GM18498 (cell line): ENCODE data around the gene PRKX.
A peak's percentile ranks its signal among the peaks of the same experiment; 100 is the strongest.
"Not testable (repeated sequence)": the region's sequence is repeated elsewhere in the genome, so short reads cannot be mapped to it uniquely, and the experiment has no call there.

Experiments used
- ATAC-seq: cut with Tn5 transposase; IDR thresholded peaks from one replicate; pipeline ENCODE4 v1.9.1; 2021; ENCODE audit warnings: mild to moderate bottlenecking, moderate library complexity; ENCODE audit not compliant: unreplicated experiment

The PRKX gene

DNA sequence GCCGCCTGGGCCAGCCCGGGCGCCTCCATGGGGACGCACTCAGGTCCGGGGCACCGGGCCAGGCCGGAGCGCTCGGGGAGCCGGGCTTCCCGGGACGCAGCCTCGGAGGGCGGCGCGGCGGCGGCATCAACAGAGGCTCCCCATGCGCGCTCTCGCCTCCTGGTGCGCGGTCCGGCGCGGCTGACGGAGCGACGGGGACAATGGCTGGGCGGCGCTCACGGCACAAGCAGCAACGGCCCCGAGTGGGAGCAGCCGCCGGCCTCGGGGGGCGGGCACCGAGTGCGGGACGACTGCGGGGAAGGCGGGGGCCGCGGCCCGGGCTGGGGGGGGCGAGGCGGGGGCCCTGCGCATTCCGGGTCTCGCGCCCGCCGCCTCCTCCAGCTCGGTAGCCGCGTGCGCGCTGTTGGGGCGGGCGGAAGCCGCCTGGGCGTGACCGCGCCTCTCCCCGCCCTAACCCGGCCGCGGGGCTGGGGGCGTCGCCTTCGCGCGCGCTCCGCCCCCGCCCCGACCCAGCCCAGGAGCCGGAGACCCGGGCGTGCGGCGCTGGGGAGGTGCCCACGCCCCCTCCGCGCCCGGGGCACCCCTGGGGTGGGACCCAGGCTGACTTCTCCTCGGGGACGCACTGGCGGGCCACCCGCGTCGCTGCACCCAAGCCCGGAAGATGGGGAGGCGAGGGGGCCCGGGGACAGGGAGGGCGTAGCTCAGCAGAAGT lies at the start of gene PRKX:
Gene PRKX (minus strand): TSS at position 425 of the 712 bp plus-strand sequence. CDS start 396 bp downstream, at position 29.
- ATAC-seq, result peak; percentile 91

DNA sequence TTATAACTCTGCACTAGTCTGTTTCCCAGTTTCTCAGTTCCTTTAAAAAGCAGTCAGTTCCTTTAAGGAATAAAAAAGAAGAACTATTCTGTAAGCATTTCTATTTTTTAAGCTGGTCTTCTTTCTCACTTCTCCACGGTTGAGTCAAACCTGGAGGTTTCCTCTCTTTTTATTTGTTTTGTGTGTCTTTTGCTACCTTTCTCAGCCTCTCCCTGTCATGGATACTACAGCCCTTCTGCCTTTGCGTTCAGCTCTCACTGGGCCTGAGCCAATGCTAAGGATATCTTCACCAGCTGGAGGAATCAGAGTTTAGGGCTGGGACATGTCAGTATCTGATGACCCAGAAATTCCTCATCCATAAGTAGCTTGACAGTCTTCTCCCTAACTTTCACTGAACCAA lies 49.7 kb upstream of the PRKX start:
- no peak for ATAC-seq

DNA sequence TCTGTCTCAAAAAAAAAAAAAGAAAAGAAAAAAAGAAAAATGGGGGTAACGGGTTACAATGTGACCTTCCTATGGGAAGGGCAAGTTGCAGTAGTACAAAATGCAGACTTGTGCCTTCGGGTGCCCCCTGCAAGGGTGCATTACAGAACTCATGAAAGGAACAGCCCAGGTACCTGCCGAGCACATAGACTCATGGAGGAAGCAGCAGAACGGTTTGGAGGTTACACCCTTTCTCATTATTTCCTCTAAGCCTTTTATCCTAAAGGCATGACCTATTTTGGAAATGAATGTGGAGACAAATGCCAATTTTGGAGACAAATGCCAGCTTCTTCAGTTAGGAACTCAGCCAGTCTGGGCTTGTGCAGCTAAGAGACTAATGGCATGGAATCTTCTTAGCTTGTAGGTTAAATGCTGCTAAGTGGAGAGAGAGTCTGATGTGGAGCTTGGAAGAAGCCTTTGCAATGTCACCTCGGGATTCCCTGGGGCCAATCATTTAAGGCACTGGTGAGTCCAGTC lies 44.1 kb upstream of the PRKX start:
- no peak for ATAC-seq

DNA sequence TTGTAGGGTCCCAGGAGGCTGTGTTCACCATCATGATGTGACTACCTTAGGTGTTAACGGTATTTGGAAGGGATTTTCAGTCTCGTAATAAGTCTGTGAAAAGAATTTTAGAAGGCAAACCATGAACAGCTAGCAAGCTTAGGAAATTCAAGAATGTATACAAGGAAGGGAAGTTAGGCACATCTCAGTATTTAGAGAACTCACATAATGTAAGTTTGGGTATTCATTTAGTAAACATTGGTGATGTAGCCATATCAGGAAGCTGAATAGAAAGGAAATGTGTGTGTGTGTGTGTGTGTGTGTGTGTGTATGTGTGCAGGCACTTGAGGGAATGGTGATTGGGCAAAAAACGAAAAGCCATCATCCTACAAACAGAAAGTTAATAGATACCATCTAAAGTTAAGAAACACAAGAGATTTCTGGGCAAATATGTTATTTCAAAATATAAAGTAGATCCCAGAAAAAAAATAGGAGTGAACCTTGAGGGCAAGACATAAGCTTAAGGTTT lies 34.7 kb upstream of the PRKX start:
- ATAC-seq, result no peak

DNA sequence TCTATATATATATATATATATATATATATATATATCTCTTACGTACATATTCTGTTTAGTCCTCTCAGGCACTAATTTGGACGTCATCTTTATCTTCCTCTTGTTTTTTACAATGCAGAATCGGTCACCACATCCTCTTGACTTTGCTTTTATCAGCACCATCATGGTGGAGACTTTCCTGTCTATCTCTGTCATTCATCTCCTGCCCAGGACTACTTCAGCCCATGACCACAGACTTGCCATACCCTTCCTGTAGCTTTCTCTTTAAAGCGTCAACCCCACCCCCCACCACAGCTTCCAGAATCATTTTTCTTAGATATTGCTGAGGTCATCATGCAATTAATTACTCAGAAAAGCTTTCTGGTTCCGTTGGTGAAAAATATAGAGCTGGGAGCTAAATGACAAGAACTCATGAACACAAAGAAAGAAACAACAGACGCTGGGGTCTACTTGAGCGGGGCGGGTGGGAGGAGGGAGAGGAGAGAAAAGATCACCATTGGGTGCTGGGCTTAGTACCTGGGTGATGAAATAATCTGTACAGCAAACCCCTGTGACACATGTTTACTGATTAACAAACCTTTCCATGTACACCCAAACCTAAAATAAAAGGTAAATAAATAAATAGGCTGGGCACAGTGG lies 30.5 kb upstream of the PRKX start:
- no peak for ATAC-seq

DNA sequence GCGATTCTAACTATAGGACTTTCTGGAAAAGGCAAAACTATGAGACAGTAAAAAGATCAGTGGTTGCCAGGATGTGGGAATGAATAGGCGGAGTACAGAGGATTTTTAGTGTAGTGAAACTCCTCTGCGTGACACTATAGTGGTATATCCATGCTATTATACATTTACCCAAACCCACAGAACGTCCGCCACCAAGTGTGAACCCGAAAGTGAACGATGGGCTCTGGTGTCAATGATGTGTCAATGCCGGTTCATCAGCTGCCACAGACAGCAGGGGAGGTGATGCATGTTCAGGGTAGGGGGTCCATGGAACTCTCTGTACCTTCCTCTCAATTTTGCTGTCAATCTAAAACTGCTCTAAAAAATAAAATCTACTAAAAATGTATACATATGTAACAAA lies 27.5 kb upstream of the PRKX start:
- ATAC-seq, result not testable (repeated sequence)

DNA sequence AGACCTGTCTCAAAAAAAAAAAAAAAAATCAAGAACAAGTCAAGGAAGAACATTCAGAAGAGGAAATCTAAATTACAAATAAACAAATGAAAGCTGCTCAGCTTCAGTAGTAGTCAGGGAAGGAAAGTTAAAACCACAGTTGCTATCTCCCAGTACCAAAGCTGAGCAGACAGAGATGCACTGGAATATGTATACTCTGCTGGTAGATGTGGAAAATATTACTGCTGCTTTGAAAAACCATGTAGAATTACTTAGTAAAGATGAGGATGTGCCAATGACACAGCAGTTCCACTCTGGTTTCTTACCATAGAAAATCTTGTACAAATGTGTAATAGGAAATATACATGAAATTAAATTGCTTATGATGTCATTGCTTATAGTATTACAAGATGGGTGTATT lies 25.1 kb upstream of the PRKX start:
- ATAC-seq, result no peak

DNA sequence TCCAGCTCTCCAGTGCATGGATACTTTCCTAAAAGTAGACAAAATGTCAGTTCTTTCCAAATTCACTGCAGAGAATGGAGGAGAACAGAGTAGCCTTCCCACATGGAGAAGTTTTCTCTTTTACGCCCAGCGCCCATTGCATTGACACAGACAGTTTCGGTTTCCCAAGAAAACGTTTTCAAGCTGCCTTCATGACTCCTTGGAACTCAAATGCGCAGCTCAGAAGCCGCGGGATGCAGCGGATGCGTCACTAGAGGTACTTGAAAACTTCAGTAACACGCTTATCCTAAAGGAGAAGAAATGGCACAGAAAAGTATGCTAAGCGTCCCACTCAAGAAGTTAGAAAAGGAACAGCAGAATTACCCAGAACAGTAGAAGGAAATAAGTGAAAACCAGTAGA lies 23.1 kb upstream of the PRKX start:
- not testable (repeated sequence) for ATAC-seq

DNA sequence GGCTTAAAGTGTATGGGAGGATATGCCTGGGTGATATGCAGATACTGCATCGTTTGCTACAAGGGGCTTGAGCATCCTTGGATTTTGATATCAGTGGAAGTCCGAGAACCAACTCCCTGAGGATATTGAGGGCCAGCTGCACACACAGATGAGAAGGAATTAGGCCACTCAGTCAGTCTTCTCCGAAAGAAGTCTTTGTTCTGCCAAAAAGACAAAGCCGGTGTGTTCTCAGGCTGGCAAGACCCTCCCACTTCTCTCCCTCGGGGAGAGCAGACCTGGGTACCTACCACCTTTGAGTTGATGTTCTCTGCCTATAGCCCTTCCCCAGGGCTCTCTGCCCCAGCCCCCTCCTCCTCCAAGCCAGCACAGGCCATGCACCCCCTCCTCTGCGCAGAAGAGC lies 22.4 kb upstream of the PRKX start:
- not testable (repeated sequence) for ATAC-seq

DNA sequence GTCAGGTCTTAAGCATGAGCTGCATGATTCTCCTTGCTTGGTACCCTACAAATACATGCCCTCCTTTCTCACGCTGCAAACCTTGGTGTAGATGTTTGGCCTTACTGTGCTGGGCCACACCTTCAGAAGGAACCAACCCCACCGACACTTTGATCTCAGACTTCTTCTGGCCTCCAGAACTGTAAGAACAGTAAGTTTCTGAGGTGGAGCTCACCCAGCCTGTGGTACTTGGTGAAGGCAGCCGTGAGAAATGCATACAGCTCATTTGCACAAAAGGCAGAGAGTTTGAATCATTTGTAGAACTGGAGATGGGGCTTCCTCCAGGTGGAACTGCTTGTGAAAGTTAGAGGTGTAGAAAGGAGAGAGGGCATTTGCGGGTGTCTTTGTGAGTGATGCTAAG lies 21.0 kb upstream of the PRKX start:
- ATAC-seq, result not testable (repeated sequence)

DNA sequence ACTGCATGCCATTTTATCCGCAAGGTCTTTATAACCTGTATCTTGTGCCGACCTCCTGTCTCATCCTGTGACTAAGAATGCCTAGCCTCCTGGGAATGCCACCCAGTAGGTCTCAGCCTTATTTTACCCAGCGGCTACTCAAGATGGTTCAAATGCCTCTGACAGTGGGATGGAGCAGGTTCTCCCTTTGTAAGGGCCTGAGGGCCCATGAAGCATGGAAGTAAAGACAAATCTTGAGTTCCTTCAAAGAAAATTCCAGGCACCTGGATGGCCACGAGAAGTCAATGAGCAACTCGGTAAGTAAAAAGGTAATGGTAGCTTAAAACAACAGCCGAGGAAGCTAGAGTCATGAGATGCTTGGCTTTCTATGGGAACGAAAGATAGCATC lies 19.6 kb upstream of the PRKX start:
- ATAC-seq, result no peak

DNA sequence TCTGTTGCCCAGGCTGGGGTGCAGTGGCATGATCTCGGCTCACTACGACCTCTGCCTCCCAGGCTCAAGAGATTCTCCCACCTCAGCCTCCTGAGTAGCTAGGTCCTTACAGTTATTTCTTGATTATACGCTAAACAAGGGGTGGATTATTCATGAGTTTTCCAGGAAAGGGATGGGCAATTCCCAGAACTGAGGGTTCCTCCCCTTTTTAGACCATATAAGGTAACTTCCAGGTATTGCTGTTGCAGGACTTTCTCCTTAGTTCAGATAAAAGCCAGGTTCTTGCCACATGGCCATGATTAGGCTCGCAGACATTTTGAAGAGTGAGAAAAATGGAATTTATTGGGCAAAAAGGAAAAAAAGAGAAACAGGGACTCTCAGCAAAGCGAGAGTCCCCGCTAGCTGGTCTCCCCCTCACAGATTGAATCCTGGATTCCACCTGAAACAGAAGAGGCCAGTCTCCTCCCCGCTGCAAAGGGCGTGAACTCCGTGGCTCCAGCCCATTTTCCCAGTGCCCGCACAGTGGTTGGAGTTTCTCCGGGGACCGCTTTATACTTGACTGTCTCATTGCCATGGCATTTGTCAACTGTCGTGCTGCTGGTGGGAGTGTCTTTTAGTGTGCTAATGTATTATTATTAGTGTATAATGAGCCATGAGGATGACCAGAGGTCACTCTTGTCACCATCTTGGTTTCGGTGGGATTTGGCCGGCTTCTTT lies 19.0 kb upstream of the PRKX start:
- not testable (repeated sequence) for ATAC-seq

DNA sequence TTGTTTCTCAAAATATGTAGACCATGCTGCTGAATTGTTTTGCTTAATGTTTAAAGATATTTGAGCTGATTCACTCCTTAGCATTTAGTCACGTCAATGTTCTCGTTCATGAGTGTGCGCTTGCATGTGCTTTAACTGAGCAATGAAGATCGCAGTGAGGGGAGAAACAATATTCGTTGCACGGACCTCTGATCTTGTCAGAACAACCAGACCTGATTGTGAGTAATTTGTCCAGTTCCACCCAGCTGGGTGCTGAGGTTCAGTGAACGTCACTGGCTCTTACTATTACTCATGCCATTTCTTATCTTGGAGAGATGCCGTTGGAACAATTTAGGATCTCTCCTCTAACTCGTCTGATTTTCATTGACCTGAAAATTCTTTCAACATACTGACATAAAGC lies 15.0 kb upstream of the PRKX start:
- ATAC-seq, result no peak

DNA sequence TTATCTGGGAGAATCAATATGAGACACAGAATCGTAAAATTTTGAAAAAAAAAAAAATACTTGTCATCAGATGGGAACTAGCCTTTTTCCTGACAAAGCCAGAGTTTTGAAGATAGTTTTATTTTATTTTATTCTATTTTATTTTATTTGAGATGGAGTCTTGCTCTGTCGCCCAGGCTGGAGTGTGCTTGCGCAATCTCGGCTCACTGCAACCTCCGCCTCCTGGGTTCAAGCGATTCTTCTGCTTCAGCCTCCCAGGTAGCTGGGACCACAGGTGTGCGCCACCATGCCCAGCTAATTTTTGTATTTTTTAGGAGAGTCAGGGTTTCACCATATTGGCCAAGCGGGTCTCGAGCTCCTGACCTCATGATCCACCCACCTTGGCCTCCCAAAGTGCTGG lies 10.0 kb upstream of the PRKX start:
- not testable (repeated sequence) for ATAC-seq

DNA sequence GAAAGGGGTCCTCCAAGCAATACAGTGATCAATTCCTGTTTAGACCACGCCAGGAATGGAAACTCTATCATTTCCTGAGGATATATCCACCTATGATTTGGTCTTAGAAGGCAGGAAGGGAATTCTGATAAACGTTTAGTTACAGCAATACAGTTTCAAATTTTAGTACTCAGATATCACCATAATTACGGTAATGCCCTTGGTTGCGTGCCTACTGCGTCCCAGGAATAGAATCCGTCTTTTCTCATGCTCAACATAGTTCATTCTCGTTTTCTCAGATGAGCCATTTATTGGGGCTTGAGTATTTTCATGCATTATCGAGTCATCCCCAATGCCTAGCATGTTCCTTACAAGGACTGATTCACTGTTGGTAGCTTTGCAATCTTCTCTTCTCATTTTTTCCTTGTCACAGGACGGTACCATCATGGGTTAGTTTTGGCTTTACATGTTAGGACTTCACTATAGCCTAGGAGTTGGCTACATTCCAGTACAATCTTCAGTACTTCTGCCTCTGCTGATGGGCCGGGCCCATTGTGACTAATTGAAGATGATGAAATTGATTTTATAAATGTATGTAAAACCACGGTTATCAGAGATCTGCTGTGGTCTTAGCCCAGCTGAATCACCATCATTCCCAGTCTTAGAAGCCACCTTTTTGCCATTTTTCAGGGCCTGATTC lies 4.4 kb upstream of the PRKX start:
- ATAC-seq, result no peak

DNA sequence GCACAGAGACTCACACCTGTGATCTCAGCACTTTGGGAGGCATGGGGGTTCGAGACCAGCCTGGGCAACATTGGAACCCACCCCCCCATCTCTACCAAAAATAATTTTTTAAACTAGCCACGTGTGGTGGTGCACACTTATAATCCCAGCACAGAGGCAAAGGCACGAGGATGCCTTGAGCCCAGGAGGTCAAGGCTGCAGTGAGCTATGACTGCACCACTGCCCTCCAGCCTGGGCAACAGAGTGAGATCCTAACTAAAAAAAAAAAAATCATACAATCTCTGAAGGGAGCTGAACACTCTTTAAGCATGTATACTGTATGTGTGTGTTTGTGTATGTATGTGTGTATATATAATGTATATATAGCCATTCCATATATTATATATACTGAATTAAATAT lies 2.5 kb upstream of the PRKX start:
- ATAC-seq, result no peak

DNA sequence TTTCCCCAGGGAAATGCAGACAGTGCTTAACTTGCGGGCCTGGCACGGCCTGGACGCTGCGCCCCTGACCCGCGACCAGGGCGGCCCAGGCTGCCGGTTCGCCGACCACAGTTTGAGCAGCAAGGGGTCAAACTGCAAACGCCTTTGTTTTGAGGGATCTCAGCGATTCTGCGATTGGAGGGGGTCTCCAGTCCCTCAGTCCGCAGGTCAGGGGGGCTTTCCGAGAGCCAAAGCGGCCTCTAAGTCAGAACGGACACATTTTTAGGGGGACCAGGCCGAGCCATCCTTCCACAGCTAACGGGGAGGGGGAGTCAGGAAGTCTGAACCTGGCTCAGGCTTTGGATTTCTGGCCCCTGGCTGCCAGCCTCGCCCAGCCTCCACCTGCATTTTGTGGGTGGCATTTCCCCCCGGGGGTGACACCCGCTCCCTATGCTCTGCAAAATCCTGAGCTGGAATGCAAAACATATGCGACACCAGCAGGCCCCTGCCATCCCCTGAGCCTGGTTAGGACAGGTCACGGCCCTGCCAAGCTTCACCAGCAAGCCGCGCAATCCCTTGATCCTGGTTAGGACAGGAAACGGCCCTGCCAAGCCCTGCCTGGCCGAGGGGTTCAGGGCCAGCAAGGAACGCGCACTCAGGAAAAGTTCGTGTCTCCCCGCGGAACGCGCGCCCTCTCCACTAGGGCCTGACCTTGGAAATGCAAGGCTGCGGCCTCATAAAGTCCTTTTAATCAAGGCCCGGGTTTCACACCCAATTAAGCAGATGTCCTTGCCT lies 1.4 kb upstream of the PRKX start:
- ATAC-seq, result not testable (repeated sequence)

DNA sequence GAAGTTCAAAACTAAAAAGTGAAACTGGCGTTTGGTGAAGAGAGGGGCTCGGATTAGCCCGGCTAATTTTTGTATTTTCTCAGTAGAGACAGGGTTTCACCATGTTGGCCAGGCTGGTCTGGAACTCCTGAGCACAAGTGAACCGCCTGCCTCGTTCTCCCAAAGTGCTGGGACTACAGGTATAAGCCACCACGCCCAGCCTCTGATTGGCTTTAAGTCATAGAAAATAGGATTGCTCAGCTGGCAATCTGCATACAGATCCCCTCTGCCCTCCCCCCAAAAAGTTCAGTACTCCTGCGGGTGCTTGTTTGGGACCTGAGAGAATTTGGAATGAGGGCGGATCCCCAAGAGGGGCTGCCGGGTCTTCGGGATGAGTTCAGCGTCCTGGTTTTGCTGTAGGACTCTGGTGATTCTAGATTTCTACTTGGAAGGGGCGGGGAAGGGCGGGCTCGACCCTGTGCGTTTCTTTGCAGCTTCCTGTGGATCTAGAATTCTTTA lies 537 bp upstream of the PRKX start:
- no peak for ATAC-seq

DNA sequence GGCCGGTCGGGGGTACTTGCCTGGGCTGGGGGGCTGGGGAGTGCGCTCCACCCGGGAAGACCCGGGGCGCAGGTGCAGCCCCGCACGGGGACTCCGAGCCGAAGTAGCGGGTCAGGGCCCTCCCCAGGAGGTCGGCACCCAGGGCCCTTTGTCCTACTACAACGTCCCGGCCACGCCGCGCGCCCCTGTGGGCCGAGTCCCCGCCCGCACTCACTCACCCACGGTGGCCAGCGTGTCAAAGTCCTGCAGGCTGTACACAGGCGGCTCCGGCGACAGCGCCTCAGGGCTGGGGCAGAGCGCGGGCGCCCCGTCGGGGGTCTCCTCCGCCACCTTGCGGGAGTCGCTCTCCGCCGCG lies 602 bp downstream of the PRKX start:
- peak; percentile 21 for ATAC-seq
